ENCODE data around the gene PRR20G.

- no peak for TF ChIP-seq CTCF (conservative IDR thresholded peaks at IDR 0.05; ENCODE audit: low read depth, low read length)
- TF ChIP-seq NFE2L2 (IDR thresholded peaks at IDR 0.05; ENCODE audit: low read depth, low read length) = no peak
- no peak for TF ChIP-seq POLR2A (IDR thresholded peaks at IDR 0.05; ENCODE audit: low read depth, low read length)
- no peak for TF ChIP-seq RFX5 (IDR thresholded peaks at IDR 0.05; ENCODE audit: low read depth, low read length)
- no peak for TF ChIP-seq MAZ (IDR thresholded peaks at IDR 0.05; ENCODE audit: borderline replicate concordance, low read depth, low read length)
- no peak for TF ChIP-seq SMC3 (IDR thresholded peaks at IDR 0.05; ENCODE audit: low read depth, low read length)
Observed at GRCh38 chr3:127323581-127323980, 35.7 kb upstream of the PRR20G start.

All from IMR-90 (cell line).